Measurements from ENCODE around the gene GNPDA1. TPM values are rescaled to one million over a fixed set of nuclear protein-coding genes. Genes with fewer than 3 reads are reported as not detected.

The GNPDA1 gene
- total and polyA plus RNA-seq, 9 of the 15 experiments (the other 6 are each of a cell fraction or from before 2014, with no cell fraction given), result 14.1 to 145 (median 52.2) TPM

GRCh38 chr5:142012792-142013388 lies at the start of gene GNPDA1 (continued):
- TF ChIP-seq MBD1 (CRISPR knock-in tag; IDR thresholded peaks at IDR 0.05) (no peak), ZNF584 (CRISPR knock-in tag; IDR thresholded peaks at IDR 0.05; ENCODE audit: low read depth) (0 out of 2 replicates have a peak, but pooled peaks have one; percentile 40), ZNF655 (CRISPR knock-in tag; IDR thresholded peaks at IDR 0.05) (no peak), SRSF7 (optimal IDR thresholded peaks at IDR 0.05; ENCODE audit: low read depth, low read length) (no peak), FOXO4 (CRISPR knock-in tag; IDR thresholded peaks at IDR 0.05) (no peak), MGA (IDR thresholded peaks at IDR 0.05) (peak; percentile 74), XRCC5 (IDR thresholded peaks at IDR 0.05; ENCODE audit: low read depth, low read length) (no peak), ZNF253 (CRISPR knock-in tag; conservative IDR thresholded peaks at IDR 0.05) (no peak), FOXJ2 (tag; IDR thresholded peaks at IDR 0.05) (no peak), CBX1 (IDR thresholded peaks at IDR 0.05; ENCODE audit: low read depth) (0 out of 2 replicates have a peak, but pooled peaks have one; percentile 54), KLF16 (IDR thresholded peaks at IDR 0.05) (no peak)
